GM18870 (cell line): ENCODE measurements around the gene DOK6.
"Not testable (repeated sequence)": the region's sequence is repeated elsewhere in the genome, so short reads cannot be mapped to it uniquely, and the experiment has no call there.

Experiments
- ATAC-seq: cut with Tn5 transposase; IDR thresholded peaks from one replicate; pipeline ENCODE4 v1.9.1; 2021; ENCODE audit warnings: moderate library complexity; ENCODE audit not compliant: unreplicated experiment

The DOK6 gene

DNA sequence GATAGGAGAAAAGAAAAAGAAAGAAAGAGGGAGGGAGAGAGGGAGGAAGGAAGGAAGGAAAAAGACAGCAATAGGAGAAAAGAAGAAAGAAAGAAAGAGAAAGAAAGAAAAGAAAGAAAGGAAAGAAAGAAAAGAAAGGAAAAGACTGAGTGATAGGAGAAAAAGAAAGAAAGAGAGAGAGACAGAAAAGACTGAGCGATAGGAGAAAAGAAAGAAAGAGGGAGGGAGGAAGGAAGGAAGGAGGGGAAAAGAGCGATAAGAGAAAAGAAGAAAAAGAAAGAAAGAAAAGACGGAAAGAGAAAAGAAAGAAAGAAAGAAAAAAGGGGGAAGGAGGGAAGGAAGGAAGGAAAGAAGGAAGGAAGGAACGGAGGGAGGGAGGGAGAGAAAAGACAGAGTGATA is 216.7 kb downstream of the DOK6 start:
- ATAC-seq: no peak

DNA sequence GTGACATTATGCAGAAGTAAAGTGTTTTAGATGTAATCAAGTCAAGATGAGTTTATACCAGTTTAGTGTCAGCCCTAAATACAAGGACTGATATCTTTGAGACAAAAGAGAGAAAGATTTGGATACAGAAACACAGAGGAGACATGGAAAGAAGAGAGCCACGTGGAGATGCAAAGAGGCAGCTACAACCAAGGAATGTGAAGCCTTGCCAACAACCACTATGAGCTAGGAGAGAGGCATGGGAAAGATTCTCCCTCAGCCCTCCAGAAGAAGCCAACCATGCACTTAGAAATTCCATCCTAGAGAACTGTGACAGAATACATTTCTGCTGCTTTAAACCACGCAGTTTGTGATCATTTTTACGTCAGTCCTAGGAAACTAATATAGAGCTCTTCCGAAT is 217.2 kb downstream of the DOK6 start:
- no peak for ATAC-seq

DNA sequence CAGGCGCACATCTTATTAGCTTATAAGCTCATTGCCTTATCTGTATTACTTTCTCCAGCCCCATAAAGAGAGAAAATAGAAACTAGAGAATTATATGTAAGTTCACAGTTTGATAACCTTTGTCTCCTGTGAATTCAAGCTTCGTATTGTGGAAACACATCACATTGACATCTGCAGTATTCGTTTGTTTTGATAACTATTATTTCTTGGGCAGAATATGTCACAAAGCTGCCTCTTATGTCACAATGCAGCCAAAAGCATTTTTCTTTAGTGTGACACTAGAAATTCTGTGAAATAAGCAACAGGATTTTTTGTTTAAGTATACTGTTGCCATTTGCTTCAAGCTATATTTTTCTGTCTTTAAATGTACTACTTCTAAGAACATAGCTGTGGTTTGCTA is 221.5 kb downstream of the DOK6 start:
- no peak for ATAC-seq

DNA sequence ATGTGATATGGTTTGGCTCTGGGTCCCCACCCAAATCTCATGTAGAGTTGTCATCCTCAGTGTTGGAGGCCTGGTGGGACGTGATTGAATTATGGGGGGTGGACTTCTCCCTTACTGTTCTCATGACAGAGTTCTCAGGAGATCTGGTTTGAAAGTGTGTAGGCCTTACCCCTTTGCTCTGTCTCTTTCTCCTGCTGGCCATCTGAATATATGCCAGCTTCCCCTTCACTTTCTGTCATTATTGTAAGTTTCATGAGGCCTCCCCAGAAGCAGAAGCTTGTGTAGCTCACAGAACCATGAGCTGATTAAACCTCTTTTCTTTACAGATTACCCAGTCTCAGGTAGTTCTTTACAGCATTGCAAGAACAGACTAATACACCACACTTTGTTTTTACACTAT is 222.3 kb downstream of the DOK6 start:
- no peak for ATAC-seq

DNA sequence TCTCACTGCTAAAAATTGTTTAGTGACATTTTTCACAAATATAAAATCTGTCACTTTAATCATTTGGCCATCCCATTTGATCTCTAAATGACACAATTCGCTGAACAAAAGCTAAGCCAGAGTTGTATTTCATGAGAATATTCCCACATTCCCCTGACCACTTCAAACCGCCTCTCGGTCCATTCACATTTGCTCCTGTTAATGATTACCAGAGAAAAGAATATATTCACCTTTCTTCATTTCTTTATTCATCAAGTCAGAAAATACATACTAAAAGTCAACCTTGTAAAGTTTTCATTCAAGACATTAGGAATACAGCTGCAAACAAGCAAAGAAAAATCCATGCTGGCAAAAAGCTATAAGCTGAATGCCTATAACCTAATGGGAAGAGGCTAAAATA is 225.5 kb downstream of the DOK6 start:
- ATAC-seq: no peak

DNA sequence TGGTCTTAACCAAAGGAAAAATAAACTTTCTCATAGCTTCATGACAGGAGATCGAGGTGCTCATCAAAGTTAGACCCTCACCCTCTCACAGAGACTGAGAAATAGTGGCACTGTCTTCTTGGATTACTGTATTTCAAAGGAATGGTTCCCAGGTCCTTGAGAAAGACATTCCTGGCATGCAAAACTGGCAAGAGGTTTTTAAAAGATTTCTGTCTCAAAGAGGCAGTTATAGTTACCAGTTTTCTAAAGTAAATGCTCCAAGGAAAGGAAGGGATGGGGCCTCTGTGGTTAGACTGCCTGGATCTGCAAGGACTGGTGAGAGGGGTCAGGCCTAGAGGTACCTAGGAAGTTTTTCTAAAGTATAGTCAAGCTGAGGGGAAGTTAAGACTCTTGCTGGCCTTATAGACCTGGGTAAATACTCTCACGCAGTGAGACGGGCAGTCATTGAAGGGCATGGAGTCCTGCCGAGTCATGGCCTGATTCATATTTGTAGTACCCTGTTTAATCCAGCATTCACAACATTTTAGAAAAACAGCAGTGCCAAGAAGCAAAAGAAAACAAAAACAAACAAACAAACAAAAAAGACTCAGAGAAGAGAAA is 226.1 kb downstream of the DOK6 start:
- ATAC-seq: no peak

DNA sequence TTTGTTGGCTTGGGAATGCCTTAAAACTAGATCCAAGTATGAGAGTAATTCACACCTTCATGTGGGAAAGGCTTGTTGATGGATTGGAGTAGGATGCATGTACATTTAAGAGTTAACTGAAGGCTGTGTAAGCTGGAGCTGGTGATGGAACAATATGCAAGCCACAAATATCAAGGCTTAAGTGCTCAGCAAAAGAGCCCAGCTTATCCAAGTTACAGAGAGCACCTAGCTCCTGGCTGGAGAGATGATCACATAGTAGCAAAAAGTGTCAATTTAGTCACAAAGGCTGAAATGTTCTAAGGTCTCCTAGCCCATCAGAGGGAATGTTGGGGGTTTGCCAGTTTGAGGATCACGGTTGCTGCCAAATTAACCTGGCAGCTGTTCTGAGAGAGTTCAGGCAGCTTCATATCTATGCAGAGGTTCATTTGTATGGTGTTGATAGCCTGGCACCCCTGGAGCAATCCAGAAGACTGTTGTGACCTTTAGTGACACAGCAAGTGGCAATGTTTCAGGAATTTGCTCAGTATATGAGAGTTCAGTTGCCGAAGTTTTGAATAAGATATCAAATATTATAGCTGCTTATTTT is 228.2 kb downstream of the DOK6 start:
- ATAC-seq: no peak

DNA sequence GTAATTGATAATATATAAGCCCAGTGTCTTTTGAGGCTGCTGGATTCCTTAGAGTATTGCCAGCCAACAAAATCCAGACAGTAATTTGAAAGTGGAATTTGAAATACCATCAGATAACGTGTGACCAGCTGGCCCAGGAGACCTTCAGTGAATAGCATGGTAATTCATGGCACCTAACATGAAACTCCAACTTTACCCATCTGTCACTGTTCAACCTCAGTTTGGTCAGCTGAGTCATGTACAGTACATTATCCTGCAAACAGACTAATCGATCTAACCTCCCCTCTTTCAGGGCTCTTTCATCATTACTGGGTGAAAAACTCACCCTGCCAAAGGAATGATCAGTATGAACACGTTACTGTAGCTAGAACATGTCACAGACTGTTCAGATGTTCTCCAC is 230.6 kb downstream of the DOK6 start:
- no peak for ATAC-seq

DNA sequence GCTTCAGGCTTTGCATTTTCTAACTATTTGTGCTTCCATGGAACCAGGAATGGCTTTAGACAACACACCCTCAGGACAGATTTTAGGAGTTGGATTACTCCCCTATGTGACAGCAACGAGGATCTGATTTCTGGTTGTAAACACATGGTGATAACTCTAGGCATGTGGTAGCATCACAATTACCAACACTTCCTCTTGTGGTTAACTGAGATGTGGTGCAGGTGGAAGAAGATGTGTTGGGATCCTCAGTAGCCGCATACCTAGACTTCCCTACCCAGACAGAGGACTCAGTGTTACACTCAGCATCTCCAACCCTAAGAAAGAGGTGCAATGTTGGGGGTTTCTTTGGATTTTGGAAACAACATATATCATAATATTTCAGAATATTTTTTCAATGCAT is 234.8 kb downstream of the DOK6 start:
- ATAC-seq: no peak

DNA sequence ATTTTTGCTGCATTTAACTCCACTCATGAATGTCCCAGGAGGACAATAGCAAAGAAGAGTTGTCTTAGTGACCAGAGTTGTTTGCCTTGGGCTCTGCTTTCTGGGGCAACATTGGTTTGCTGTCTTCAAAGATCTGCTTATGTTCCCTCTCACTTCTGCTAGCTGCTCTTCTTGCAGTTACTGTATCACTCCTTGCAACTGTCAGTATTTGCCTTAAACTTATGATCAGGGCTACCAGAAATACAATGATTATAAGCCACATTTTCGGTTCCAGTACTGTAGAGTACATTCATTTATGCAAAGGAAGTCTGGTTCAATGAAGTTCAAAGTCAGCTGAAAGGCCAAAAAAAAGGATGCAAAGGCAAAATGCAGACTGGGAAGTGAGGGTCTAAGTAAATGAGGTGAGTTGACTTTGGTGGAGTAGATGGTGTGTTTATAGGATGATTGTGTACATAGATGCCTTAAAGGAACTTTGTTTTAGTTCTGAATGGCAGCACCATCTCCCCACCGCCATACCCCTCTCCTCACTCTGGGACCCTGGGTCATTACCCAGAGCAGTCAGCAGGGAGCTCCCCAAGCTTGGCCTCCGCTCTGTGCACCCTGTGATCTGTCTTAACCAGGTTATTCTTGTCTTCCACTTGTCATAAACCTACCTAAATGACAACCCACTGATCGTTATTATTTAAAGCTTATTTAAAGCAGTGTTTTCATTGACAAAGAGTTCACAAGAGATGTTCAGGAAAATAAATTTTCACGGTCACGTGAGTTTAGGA is 236.0 kb downstream of the DOK6 start:
- peak; percentile 56 for ATAC-seq

DNA sequence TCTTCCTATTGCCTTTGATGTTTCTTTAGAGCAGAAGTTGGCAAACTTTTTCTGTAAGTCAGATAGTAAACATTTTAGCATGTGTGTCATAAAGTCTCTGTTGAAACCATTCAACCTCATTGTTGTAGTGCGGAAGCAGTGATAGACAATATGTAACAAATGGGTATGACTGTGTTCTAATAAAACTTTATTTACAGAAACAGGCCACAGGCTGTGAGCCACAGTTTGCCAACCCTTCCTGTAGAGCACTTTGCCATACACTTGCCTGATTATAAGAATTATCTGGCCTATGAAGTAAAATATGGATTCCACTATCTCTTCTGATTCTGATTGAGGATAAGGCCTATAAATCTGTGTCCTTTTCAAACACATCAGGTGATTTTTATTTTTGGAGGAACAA is 237.4 kb downstream of the DOK6 start:
- ATAC-seq: no peak

DNA sequence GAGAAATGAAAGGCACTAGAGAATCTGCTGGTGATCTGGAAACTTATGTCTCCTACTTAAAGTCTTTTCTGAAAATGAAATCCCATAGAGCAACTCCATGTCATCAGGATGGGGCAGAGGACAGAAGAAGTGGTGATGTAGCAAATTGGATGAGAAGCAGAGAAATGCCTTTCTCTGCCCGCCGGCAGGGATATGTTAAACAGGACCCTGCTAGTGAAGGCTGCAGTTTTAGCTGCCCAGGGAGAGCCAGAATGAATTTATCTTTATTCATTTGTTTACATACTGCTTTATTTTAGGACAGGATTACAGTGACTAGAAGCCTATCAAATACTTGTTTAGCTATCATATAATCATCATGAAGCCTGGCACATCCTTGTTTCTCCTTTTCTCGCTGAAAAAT is 247.0 kb downstream of the DOK6 start:
- ATAC-seq: no peak

DNA sequence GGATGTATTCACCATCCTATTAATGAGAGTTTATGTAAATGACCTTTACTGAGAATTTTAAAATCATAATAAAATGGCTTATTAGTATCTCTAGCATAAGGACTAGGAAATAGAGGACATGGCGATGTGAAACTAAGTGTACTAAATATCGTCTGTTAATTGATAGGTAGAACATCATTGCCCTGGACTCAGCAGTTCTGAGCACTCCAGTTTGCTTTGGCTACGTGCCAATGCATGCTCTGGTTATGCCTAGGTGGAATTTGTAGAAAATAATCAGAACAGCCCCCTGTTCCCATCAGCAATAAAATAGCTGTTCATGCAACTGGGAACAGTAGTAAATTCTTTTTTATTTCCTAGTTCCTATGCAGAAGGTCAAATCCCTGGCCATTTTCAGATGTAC is 247.8 kb downstream of the DOK6 start:
- ATAC-seq: no peak

DNA sequence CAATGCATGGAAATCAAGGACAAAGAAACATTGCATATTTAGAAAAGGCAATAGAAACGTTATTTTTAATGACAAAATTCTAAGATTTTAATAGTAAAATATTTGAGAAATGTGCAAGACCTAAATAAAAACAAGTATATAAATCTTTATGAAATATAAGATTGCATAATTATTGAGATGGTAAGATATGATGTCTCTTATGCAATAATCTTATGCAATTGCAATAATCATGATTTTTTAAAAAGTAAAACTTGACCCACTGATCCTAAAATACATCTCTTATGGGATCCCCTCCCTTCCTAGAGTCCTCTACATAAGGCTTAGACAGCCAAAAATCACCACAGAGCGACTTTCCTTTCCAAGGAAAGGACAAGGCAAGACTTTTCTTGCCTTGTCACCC is 249.0 kb downstream of the DOK6 start:
- no peak for ATAC-seq

DNA sequence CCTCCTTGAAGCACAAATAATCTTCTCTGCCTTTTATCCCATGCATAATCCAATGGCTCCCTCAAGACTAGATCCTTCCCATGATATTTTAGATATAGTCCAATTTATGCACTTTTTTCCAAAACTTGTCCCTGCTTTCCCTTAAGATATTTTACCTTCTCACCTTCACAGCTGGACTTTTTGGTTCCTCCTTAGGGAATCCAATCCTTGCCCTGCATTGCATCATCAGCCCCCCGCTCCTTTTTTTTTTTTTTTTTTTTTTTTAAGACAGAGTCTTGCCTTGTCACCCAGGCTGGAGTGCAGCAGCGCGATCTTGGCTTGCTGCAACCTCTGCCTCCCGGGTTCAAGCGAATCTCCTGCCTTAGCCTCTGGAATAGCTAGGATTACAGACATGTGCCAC is 250.6 kb downstream of the DOK6 start:
- ATAC-seq: no peak

DNA sequence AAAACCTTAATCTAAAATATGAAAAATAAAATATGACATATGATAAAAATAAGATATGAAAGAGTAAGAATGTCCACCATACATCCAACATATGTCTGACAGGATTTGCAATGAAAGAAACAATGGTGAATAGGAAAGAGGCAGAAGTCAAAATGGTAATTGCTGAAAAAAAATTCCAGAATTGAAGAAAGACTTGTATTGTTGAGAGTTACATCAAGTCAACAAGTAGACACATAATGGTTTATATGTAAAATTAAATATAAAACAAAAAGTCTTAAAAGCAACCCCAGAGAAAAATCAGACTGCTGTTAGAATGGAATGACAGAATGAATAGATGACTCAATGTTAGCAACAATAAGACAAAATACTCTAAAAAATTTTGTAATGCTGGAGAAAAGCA is 255.1 kb downstream of the DOK6 start:
- no peak for ATAC-seq

DNA sequence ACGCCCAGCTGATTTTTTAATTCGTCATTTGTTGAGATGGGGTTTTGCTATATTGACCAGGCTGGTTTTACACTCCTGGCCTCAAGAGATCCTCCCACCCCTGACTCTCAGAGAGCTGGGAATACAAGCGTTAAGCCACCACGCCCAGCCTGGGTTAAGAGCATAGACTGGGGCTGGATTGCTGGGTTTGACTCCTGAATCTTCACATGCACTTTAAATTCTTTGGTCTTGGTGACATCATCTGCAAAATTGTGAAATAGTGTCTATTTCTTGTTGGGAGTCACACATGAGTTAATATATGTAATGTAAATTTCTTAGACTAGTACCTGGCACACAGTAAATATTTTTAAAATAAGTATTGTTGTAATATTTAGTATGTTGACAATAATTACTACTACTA is 257.4 kb downstream of the DOK6 start:
- ATAC-seq: no peak

DNA sequence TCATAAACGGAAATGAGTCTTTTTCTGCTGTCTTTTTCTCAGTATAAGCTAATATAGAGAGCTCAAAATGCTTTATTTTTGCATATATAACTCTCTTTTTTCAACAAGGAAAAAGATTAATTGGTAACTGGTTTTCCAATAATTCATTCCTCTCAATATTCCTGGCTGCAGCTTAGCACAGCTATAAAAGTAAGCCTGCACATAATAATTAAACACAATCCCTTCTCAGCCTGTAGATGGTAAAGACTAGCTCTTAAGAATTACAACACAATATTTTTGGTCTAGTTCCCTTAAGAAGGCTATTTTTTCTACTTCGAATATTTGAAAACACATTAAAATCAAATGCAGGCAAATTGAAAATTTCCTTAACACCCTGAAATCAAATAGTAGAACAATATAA is 258.0 kb downstream of the DOK6 start:
- no peak for ATAC-seq

DNA sequence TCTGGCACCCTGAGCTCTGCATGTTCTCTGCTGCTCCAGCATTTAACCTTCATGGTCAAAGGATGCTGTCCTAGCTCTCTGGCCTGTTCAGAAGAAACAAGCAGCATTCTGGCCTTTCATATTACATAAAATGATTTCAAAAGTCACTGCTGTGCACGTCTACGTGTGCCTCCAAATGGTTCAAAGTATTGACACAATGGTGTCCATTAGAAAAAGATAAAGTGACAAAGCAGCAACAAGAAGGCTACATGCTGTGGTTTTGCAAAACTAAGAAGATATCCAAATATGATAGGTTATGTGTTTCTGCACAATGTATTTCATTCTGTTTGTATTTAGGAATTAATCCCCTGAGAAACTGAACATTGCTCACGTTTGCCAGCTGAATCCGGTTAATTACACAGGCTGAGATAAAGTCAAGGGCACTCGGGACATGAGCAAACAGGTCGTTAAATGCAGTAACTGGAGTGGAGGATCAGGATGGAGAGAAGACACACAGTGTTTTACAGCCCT is 258.5 kb downstream of the DOK6 start:
- ATAC-seq: no peak

DNA sequence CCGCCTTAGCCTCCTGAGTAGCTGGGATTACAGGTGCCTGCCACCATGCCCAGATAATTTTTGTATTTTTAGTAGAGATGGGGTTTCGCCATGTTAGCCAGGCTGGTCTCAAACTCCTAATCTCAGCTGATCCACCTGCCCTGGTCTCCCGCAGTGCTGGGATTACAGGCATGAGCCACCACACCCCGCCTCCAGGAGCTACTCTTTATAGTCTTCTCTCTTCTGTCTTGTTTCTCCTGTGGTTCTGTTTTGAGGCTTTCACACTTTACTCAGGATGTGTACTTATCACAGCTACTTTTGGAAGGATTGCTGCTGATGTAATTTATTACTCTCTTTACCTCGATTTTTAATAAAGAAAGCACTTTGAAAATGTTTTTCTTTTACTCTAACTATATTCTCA is 261.4 kb downstream of the DOK6 start:
- ATAC-seq: not testable (repeated sequence)

DNA sequence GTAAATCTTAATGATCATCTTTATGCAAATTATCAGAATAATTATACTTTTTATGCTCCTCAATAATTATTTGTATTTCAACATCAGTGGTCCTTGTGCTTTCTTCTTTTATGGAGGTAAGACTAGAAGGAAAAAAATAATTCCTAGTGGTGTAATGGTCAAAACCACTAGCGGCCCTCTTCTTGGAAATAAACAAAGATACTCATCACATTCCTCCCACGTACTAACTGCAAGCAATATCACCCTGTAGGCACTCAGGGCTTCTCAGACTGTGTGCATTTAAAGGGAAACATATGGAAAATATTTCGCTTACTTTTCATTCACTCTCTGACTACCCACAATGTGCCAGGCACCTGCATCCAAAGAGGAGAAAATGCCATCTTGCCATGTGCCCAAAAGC is 263.7 kb downstream of the DOK6 start:
- no peak for ATAC-seq

DNA sequence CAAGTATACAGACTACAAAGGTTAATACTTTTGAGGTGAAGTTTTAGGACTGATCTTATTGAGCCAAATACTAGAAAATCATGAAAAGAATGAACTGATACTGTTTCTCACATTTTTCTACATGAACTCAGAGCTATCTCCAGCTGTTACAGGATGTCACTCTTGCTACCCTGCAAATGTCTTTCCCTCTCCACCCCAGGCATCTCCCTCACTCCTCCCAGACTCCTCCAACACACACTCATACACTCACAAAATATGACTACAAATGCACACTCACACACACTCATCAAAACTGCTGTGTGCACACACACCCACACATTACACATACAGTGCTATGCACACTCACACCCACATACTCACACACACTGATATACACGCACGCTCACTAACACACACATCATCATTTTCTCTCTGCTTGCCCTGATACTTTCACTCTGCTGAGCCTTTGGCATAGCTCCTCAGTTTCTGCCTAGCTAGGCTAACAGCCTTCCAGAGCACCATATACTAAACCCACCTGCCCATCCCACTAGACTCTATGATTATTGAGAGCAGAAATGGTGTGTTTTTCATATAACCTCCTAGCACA is 273.7 kb downstream of the DOK6 start:
- ATAC-seq: no peak
